HCT116 (cell line): ENCODE measurements around the gene PDPK1. TPM values are rescaled to one million over a fixed set of nuclear protein-coding genes. Genes with fewer than 3 reads are reported as not detected.

Experiments
- ATAC-seq: fragments of 200-7000 bp; cut with Tn5 transposase; 2 replicates; pipeline ENCODE4 v1.9.1; 2020; ENCODE audit warnings: mild to moderate bottlenecking, moderate library complexity
- BruUV-seq: library from RNA; stranded (reverse); fragments of 400-500 nt; replicated peaks from 2 replicates; lab custom pipeline; 2021; lab: Mats Ljungman, UMichigan
- CTCF ChIA-PET: fragments of 300-600 bp; sonication (Branson Sonifier 250); formaldehyde crosslinking; loops from one replicate; lab custom pipeline; 2021; ENCODE audit warnings: antibody characterized with exemption; lab: Charles Lee
- POLR2A ChIA-PET: fragments of 300-600, 350-600 bp; sonication (Branson Sonifier 250); formaldehyde crosslinking; loops from one replicate; lab custom pipeline; 2021; ENCODE audit warnings: antibody characterized with exemption; lab: Charles Lee
- RAD21 ChIA-PET, 2 experiments: fragments of 300-600 bp; sonication (Branson Sonifier 250); formaldehyde crosslinking; loops; one replicate each; lab custom pipeline; 2023; ENCODE audit warnings: low total read pairs in 2 of 2; ENCODE audit not compliant: uncharacterized antibody in 2 of 2, unreplicated experiment in 2 of 2, low non-redundant PET in 1 of 2; lab: Charles Lee
- DNase-seq: peaks from one replicate; pipeline ENCODE4 v3.0.0-alpha.2; 2010; ENCODE audit warnings: low read depth, low spot score
- H2AFZ ChIP-seq: fragments of 200-600 bp; shearing (Covaris generic), sonication (generic); 2 replicates; pipeline ENCODE4 v1.6.1; 2017; ENCODE audit warnings: low read depth, mixed run types, mixed read lengths, antibody characterized with exemption, low read length; ENCODE audit not compliant: poor library complexity, severe bottlenecking
- H3K27ac ChIP-seq: 2 replicates; pipeline ENCODE4 v1.5.1; 2012; ENCODE audit warnings: low read depth, low read length
- H3K27me3 ChIP-seq: fragments of 200-600 bp; sonication (generic); 2 replicates; pipeline ENCODE4 v1.6.1; 2016; ENCODE audit warnings: mixed run types, low read length, mixed read lengths; ENCODE audit not compliant: insufficient read depth
- H3K36me3 ChIP-seq, 2 experiments: fragments of 200-500 bp in 1 of 2; fragments of 200-600 bp in 1 of 2; sonication (Bioruptor generic) in 1 of 2; sonication (generic) in 1 of 2; 2 replicates each; pipeline versions ENCODE4 v1.5.1 to v1.6.1; 2014 to 2016; ENCODE audit warnings: low read length in 2 of 2, inconsistent platforms in 1 of 2, mixed read lengths in 1 of 2, mixed run types in 1 of 2; ENCODE audit not compliant: insufficient read depth in 2 of 2, control insufficient read depth in 1 of 2
- H3K4me1 ChIP-seq, 2 experiments: fragments of 200-600 bp in 1 of 2; sonication (generic) in 1 of 2; 2 replicates each; pipeline versions ENCODE4 v1.5.1 to v1.6.1; 2012 to 2017; ENCODE audit warnings: low read length in 2 of 2, inconsistent platforms in 1 of 2, mild to moderate bottlenecking in 1 of 2, mixed read lengths in 1 of 2, mixed run types in 1 of 2, moderate library complexity in 1 of 2; ENCODE audit not compliant: insufficient read depth in 2 of 2, control insufficient read depth in 1 of 2
- H3K4me2 ChIP-seq: fragments of 200-600 bp; sonication (generic); 2 replicates; pipeline ENCODE4 v1.6.1; 2017; ENCODE audit warnings: mixed run types, low read length, mixed read lengths
- H3K4me3 ChIP-seq, 2 experiments: fragments of 200-600 bp in 1 of 2; sonication (generic) in 1 of 2; replicated peaks in 1 of 2; 2 replicates each; pipeline ENCODE4 v1.5.1; 2011 to 2016; ENCODE audit warnings: low read length in 2 of 2, control low read depth in 1 of 2, low read depth in 1 of 2, mild to moderate bottlenecking in 1 of 2, mixed read lengths in 1 of 2, mixed run types in 1 of 2
- H3K79me2 ChIP-seq: fragments of 200-600 bp; sonication (generic); 2 replicates; pipeline ENCODE4 v1.6.1; 2017; ENCODE audit warnings: mild to moderate bottlenecking, mixed run types, low read length, moderate library complexity, mixed read lengths; ENCODE audit not compliant: insufficient read depth
- H3K9ac ChIP-seq: fragments of 200-600 bp; sonication (generic); 2 replicates; pipeline ENCODE4 v1.6.1; 2016; ENCODE audit warnings: low read length, mixed read lengths
- H3K9me2 ChIP-seq: fragments of 200-600 bp; sonication (generic), shearing (Covaris generic); 2 replicates; pipeline ENCODE4 v1.6.1; 2017; ENCODE audit warnings: mixed run types, mild to moderate bottlenecking, moderate library complexity; ENCODE audit not compliant: insufficient read depth
- H3K9me3 ChIP-seq, 2 experiments: fragments of 200-500 bp in 1 of 2; fragments of 200-600 bp in 1 of 2; sonication (Bioruptor generic) in 1 of 2; sonication (generic) in 1 of 2; 2 replicates each; pipeline ENCODE4 v1.6.1; 2014 to 2017; ENCODE audit warnings: low read length in 2 of 2, mixed read lengths in 2 of 2, inconsistent platforms in 1 of 2, low read depth in 1 of 2, mild to moderate bottlenecking in 1 of 2, mixed run types in 1 of 2, moderate library complexity in 1 of 2; ENCODE audit not compliant: control insufficient read depth in 1 of 2, insufficient read depth in 1 of 2
- H4K20me1 ChIP-seq: fragments of 200-600 bp; sonication (generic), shearing (Covaris generic); 2 replicates; pipeline ENCODE4 v1.6.1; 2017; ENCODE audit warnings: mixed run types, mild to moderate bottlenecking, moderate library complexity; ENCODE audit not compliant: insufficient read depth
- EZH2 ChIP-seq: fragments of 200-600 bp; sonication (generic); IDR thresholded peaks from 2 replicates; pipeline ENCODE4 v1.6.1; 2017; ENCODE audit warnings: antibody characterized with exemption, mixed run types
- EZH2phosphoT487 ChIP-seq: fragments of 200-600 bp; IDR thresholded peaks from 2 replicates; pipeline ENCODE4 v1.6.1; 2018; ENCODE audit warnings: antibody characterized with exemption, borderline replicate concordance
- FOSL1 ChIP-seq: IDR thresholded peaks from 2 replicates; pipeline ENCODE4 v1.6.1; 2012; ENCODE audit warnings: low read depth
- POLR2AphosphoS5 ChIP-seq: IDR thresholded peaks from 2 replicates; pipeline ENCODE4 v1.6.1; 2011; ENCODE audit warnings: mild to moderate bottlenecking, low read depth, low read length, moderate library complexity
- RAD21 ChIP-seq: IDR thresholded peaks from 2 replicates; pipeline ENCODE4 v1.6.1; 2012; ENCODE audit warnings: low read depth, mild to moderate bottlenecking
- SP1 ChIP-seq: IDR thresholded peaks from 2 replicates; pipeline ENCODE4 v1.6.1; 2012; ENCODE audit warnings: low read depth
- TCF7L2 ChIP-seq: IDR thresholded peaks from 2 replicates; pipeline ENCODE4 v1.7.0; 2011; ENCODE audit warnings: borderline replicate concordance, inconsistent platforms; ENCODE audit not compliant: insufficient read depth, insufficient read length; ENCODE audit errors: extremely low read depth
- YY1 ChIP-seq: IDR thresholded peaks from 2 replicates; pipeline ENCODE4 v1.6.1; 2011; ENCODE audit warnings: low read length, low read depth, moderate library complexity, mild to moderate bottlenecking; ENCODE audit not compliant: insufficient replicate concordance; ENCODE audit errors: extremely low read depth
- ZFX ChIP-seq: fragments of 450-650 bp; IDR thresholded peaks from 2 replicates; pipeline ENCODE4 v1.6.1; 2017
- intact Hi-C: fragments of 100-400 bp; cut with micrococcal nuclease; formaldehyde crosslinking; loops from 2 replicates; pipeline ENCODE4 v1.10.0; 2022
- total RNA-seq: library from RNA; stranded (reverse); gene quantifications from one replicate; pipeline ENCODE4 v1.2.1, GENCODE V29; 2021; ENCODE audit not compliant: unreplicated experiment
- TF ChIP-seq, protein P1 (sequence below): IDR thresholded peaks from 2 replicates; pipeline ENCODE4 v1.6.1; 2012
- TF ChIP-seq, protein P2 (sequence below), 3 experiments: fragments of 200-600 bp in 1 of 3; sonication (generic) in 1 of 3; IDR thresholded peaks in 2 of 3; conservative IDR thresholded peaks in 1 of 3; 2 replicates each; pipeline ENCODE4 v1.5.1; 2012 to 2017; ENCODE audit warnings: low read depth in 2 of 3, low read length in 2 of 3, antibody characterized with exemption in 1 of 3, borderline replicate concordance in 1 of 3, control low read depth in 1 of 3, mild to moderate bottlenecking in 1 of 3, mixed read lengths in 1 of 3, mixed run types in 1 of 3, moderate library complexity in 1 of 3; ENCODE audit not compliant: insufficient read depth in 1 of 3

Gene PDPK1
- total RNA-seq, 1 experiment from 2014 or later = 36.1 TPM

DNA sequence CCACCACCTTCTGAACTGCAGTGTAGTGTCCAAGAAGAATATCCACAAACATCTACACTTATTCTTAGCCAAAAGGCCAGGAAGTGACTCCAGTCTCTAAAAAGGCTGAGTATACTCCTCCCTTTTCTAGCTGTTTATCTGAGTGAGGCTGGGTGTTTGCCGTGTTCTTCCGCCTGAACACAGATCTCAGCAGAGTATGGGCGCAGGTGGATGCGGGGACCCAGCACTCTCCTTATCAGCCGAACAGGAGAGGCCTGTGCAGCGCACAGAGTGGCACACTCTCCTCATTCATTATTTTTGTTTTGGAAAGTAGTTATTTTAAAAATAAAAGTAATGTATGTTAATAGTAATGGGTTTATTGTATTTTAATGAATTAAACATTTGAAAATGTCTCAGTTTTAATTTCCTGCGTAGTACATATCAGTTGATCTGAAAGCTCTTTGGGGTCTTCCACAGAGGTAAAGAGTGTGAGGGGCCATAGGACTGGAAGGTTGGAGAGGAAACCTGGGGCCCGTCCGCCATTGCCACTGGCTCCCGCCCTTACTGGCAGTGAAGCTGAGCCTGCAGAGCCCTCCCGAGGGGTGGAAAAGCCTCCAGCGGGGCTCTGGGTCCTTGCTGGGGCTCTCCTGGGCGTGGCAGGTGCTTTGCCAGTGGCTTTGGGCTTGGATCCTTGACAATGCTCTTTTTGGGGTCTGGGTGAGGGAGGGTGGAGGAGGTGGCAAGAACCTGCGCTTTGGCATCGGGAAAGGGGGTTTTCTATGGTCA, 53.8 kb downstream of the PDPK1 start:
- Histone ChIP-seq H4K20me1 (no peaks in the 10 kb centered on the region), H3K9ac (no peak overlapping the region), H2AFZ (no peak overlapping the region), H3K4me2 (no peak overlapping the region), H3K27ac (no peak overlapping the region), H3K79me2 (no peaks in the 10 kb centered on the region; the same call in 1 of the 2 replicates), H3K4me3 (no peak overlapping the region), H3K9me3 (no peaks in the 10 kb centered on the region), H3K27me3 (no peaks in the 10 kb centered on the region), H3K36me3 (peaks cover 5 to 17% of the 10 kb centered on the region in 2 experiments; a peak in 3 of 4 replicates), H3K4me1 (no peaks in the 10 kb centered on the region), H3K9me2 (no peaks in the 10 kb centered on the region)
- no peak for TF ChIP-seq ZFX
- no peak for TF ChIP-seq EZH2
- TF ChIP-seq, protein P1, sequence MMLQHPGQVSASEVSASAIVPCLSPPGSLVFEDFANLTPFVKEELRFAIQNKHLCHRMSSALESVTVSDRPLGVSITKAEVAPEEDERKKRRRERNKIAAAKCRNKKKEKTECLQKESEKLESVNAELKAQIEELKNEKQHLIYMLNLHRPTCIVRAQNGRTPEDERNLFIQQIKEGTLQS = no peak
- TF ChIP-seq, protein P2, sequence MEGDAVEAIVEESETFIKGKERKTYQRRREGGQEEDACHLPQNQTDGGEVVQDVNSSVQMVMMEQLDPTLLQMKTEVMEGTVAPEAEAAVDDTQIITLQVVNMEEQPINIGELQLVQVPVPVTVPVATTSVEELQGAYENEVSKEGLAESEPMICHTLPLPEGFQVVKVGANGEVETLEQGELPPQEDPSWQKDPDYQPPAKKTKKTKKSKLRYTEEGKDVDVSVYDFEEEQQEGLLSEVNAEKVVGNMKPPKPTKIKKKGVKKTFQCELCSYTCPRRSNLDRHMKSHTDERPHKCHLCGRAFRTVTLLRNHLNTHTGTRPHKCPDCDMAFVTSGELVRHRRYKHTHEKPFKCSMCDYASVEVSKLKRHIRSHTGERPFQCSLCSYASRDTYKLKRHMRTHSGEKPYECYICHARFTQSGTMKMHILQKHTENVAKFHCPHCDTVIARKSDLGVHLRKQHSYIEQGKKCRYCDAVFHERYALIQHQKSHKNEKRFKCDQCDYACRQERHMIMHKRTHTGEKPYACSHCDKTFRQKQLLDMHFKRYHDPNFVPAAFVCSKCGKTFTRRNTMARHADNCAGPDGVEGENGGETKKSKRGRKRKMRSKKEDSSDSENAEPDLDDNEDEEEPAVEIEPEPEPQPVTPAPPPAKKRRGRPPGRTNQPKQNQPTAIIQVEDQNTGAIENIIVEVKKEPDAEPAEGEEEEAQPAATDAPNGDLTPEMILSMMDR (IDR thresholded peaks at IDR 0.05 in 2 of 3, conservative IDR thresholded peaks at IDR 0.05 in 1 of 3; ENCODE audit: borderline replicate concordance in 1 of 3, insufficient read depth in 1 of 3, low read depth in 2 of 3, low read length in 2 of 3) = no peak
- TF ChIP-seq SP1 = no peak
- no peak for TF ChIP-seq FOSL1
- no peak for TF ChIP-seq TCF7L2
- no peak for TF ChIP-seq RAD21
- no peak for TF ChIP-seq POLR2AphosphoS5
- TF ChIP-seq YY1 = no peak
- no peak for TF ChIP-seq EZH2phosphoT487
- ChIA-PET RAD21 (no interaction called here), CTCF (no interaction called here), POLR2A (no interaction called here)
- DNase-seq (no peak), ATAC-seq (no peak)
- no TSS peak for BruUV-seq
- intact Hi-C loops = no loop called here
